Heart right ventricle (tissue), 16 donors: Measurements from ENCODE around the gene NUDT22. TPM values are rescaled to one million over a fixed set of nuclear protein-coding genes. Genes with fewer than 3 reads are reported as not detected.
A peak's percentile ranks its signal among the peaks of the same experiment; 100 is the strongest.

Source experiments
- ATAC-seq, 8 donors: fragments of 200-7000 bp; cut with Tn5 transposase; one replicate each; pipeline ENCODE4 v1.9.1; 2020; ENCODE audit warnings: mild to moderate bottlenecking in 8 of 8, moderate library complexity in 8 of 8, moderate number of reproducible peaks in 1 of 8
- DNase-seq, 2 donors: peaks; one replicate each; pipeline ENCODE4 v3.0.0-alpha.2; 2020
- H3K27ac ChIP-seq, 10 donors: fragments of 200-600 bp; sonication (generic) in 2 of 10; one replicate each; pipeline versions ENCODE4 v1.5.0 to v1.8.0; 2020 to 2022; ENCODE audit warnings: mild to moderate bottlenecking in 3 of 10
- H3K27me3 ChIP-seq, 7 donors: fragments of 200-600 bp; one replicate each; pipeline ENCODE4 v1.8.0; 2021 to 2022; ENCODE audit warnings: mild to moderate bottlenecking in 2 of 7
- H3K36me3 ChIP-seq, 9 donors: fragments of 200-600 bp; sonication (generic) in 1 of 9; one replicate each; pipeline versions ENCODE4 v1.5.0 to v1.8.0; 2020 to 2022; ENCODE audit warnings: mild to moderate bottlenecking in 2 of 9
- H3K4me1 ChIP-seq, 9 donors: fragments of 200-600 bp; sonication (generic) in 1 of 9; one replicate each; pipeline versions ENCODE4 v1.5.0 to v1.8.0; 2020 to 2022; ENCODE audit warnings: mild to moderate bottlenecking in 4 of 9
- H3K4me3 ChIP-seq, 10 donors: fragments of 200-600 bp; sonication (generic) in 2 of 10; one replicate each; pipeline versions ENCODE4 v1.5.0 to v1.8.0; 2020 to 2022; ENCODE audit warnings: mild to moderate bottlenecking in 7 of 10, moderate library complexity in 2 of 10
- H3K9me3 ChIP-seq, 11 donors: fragments of 200-600 bp in 10 of 11; sonication (generic) in 2 of 11; one replicate each; pipeline versions ENCODE4 v1.5.0 to v1.8.0; 2013 to 2022; ENCODE audit warnings: mild to moderate bottlenecking in 2 of 11, control low read depth in 1 of 11, moderate library complexity in 1 of 11
- CTCF ChIP-seq, 9 donors: fragments of 200-600 bp; sonication (generic) in 2 of 9; IDR thresholded peaks; one replicate each; pipeline versions ENCODE4 v1.5.0 to v1.8.0; 2021 to 2022; ENCODE audit warnings: antibody characterized with exemption in 9 of 9, mild to moderate bottlenecking in 5 of 9, moderate library complexity in 1 of 9
- WGBS, 2 donors: extraction: QIAGEN DNeasy Blood & Tissue Kit; methylation state at CpG; one replicate each; pipeline ENCODE4 v1.1.7; 2013; ENCODE audit warnings: inconsistent platforms in 1 of 2; 5-methylcytosine and 5-hydroxymethylcytosine counted together
- intact Hi-C, 10 donors: fragments of 100-400 bp; cut with DNase I; formaldehyde crosslinking; loops; one replicate each; pipeline versions ENCODE4 v1.11.1 to v1.14.2; 2022
- polyA plus RNA-seq, 2 donors: library from polyadenylated mRNA; stranded (reverse); fragments of 200-250 nt; gene quantifications; one replicate each; pipeline ENCODE4 v1.2.3, GENCODE V29; 2013
- total RNA-seq, 10 donors: library from RNA; stranded (reverse); fragmentation: NEBNext Ultra II Directional in 3 of 10; extraction: Animal tissue kit (Norgen Biotek cat#: 25700) in 3 of 10; gene quantifications; one replicate each; pipeline versions ENCODE4 v1.2.1 to v1.2.4, GENCODE V29; 2021 to 2023
- donor health status: Arrhythmogenic right ventricular cardiomyopathy.
- donor health status: ischemic (EF 13 %, LVEDD 7.1; RV severe dilation, severe dysfunction).
- donor health status: healthy with polysubstance abuse.
- donor health status: DM: no; HTN: yes; CAD: no.
- donor health status: DM: no; HTN: no; CAD: no.
- donor health status: ischemic (EF 25% LVEDD 6.9; RV normal size, moderate dysfunction).
- donor health status: ischemic (EF 25% LVEDD 5.7; RV mildly dilated, moderate dysfunction).
- donor health status: healthy.
- donor health status: DM: yes; HTN: yes; CAD: no.
- donor health status: Ischemic cardiomyopathy.
- donor health status: ischemic (EF 35%, LVEDD 5.7; RV mildly dilated, moderate dysfunction).
- donor health status: nonischemic (EF 11% LVEDD 7.7; RV severe dilation, severe dysfunction).
- donor health status: DM: yes; HTN: yes; CAD: no.
- donor health status: PGD.
- donor health status: ischemic (EF 29% LVEDD 5.4; RV normal size, mild dysfunction).
- donor health status: nonischemic (EF 23%, LVEDD 6.1; RV moderate dilation, normal function).

Gene NUDT22
- total and polyA plus RNA-seq, 12 donors: 57.3 to 95.2 (median 72.6) TPM

DNA sequence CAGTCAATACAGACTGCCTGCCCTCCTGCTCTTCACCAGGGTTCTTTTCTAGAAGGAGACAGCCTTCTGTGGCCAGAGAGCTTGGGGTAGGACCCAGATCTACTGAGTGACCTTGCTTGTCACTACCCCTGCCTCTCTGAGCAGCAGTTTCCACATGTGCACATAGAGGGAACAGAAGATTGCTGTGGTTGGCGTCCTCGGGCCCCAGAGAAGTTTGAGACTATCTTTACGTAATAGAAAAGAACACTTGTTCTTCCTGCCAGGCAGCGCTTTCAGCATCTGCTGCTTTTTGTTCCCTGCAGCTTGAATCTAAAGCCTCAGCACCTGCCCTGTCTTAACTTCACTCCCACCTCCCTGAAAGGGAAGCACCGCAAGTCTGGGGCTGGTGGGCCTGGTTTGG, 12.9 kb downstream of the NUDT22 start:
- intact Hi-C loops: no loop called here
- no peaks in the 10 kb centered on the region for H3K27me3 ChIP-seq
- ATAC-seq (no peak), DNase-seq (no peak)
- no peak overlapping the region for H3K4me3 ChIP-seq
- WGBS, 2 donors: 81 to 91% methylated on average over 5 of the region's 5 CpGs
- H3K27ac ChIP-seq: peak overlapping the region in 7 of 10 donors; percentile 6 to 100 (median 98)
- H3K9me3 ChIP-seq: no peaks in the 10 kb centered on the region
- H3K4me1 ChIP-seq: peaks cover 13 to 67% (median 36%) of the 10 kb centered on the region in 9 donors
- H3K36me3 ChIP-seq: peaks cover 0 to 42% (median 10%) of the 10 kb centered on the region in 9 donors
- no peak for TF ChIP-seq CTCF (IDR thresholded peaks at IDR 0.05)

GRCh38 chr11:64239662-64240434, 13.8 kb downstream of the NUDT22 start:
- peaks cover 13 to 68% (median 35%) of the 10 kb centered on the region in 9 donors for H3K4me1 ChIP-seq
- no peak for TF ChIP-seq CTCF (IDR thresholded peaks at IDR 0.05)
- H3K27ac ChIP-seq: peak overlapping the region; percentile 90 to 100 (median 98)
- peak overlapping the region; percentile 33 to 99 (median 88) for H3K4me3 ChIP-seq
- WGBS, 2 donors: 85 to 87% methylated on average over 11 of the region's 11 CpGs
- peaks cover 0 to 49% (median 14%) of the 10 kb centered on the region in 9 donors for H3K36me3 ChIP-seq
- no peak for DNase-seq
- ATAC-seq: no peak
- no peaks in the 10 kb centered on the region for H3K9me3 ChIP-seq
- intact Hi-C loops: loop anchor here in 1 of 10 donors (2.0 kb wide), 1 partner anchor 31 kb away; no protein-coding TSS in a partner anchor
- H3K27me3 ChIP-seq: no peaks in the 10 kb centered on the region

GRCh38 chr11:64240435-64241240, 14.6 kb downstream of the NUDT22 start, which contains the start of gene FKBP2:
Gene FKBP2 (plus strand): TSS chr11:64241095. CDS start chr11:64242388, 1,293 bp downstream.
- H3K36me3 ChIP-seq: peaks cover 0 to 50% (median 14%) of the 10 kb centered on the region in 9 donors
- DNase-seq (peak; percentile 96 to 98), ATAC-seq (peak; percentile 75 to 84 (median 80))
- intact Hi-C loops: loop anchor here in 3 of 10 donors (1.0 to 2.0 kb wide), 2 partner anchors 30 kb away; no protein-coding TSS in a partner anchor
- TF ChIP-seq CTCF (IDR thresholded peaks at IDR 0.05): no peak
- WGBS, 2 donors: 1 to 2% methylated on average over 58 of the region's 58 CpGs
- H3K27ac ChIP-seq: peak within 1 kb of the TSS; percentile 95 to 100 (median 98)
- no peaks in the 10 kb centered on the region for H3K9me3 ChIP-seq
- H3K4me1 ChIP-seq: peaks cover 11 to 68% (median 35%) of the 10 kb centered on the region in 9 donors
- H3K4me3 ChIP-seq: peak within 1 kb of the TSS; percentile 73 to 99 (median 88)
- H3K27me3 ChIP-seq: no peaks in the 10 kb centered on the region

DNA sequence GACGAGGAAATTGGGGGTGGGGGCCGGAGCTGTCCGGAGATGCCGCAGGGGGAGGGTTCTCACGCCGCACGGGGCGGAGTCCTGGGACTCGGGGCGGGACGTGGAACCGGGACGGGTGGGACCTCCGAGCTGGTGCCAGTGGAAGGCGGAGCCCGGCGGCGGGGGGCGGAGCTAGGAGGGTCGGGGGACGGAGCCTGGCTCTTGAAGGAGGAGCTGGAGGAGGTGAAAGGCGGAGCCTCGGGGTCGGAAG, 15.1 kb downstream of the NUDT22 start:
- H3K4me3 ChIP-seq: peak overlapping the region; percentile 33 to 99 (median 88)
- H3K9me3 ChIP-seq: no peaks in the 10 kb centered on the region
- ATAC-seq (peak; percentile 82 to 94 (median 90)), DNase-seq (peak; percentile 100)
- H3K27ac ChIP-seq: peak overlapping the region; percentile 90 to 100 (median 98)
- 0 to 1% methylated on average over 22 to 23 of the region's 24 CpGs for WGBS, 2 donors
- no peaks in the 10 kb centered on the region for H3K27me3 ChIP-seq
- peaks cover 15 to 66% (median 38%) of the 10 kb centered on the region in 9 donors for H3K4me1 ChIP-seq
- TF ChIP-seq CTCF (IDR thresholded peaks at IDR 0.05): no peak
- intact Hi-C loops: loop anchor here in 3 of 10 donors (1.0 to 2.0 kb wide), 2 partner anchors 29 to 30 kb away; no protein-coding TSS in a partner anchor
- H3K36me3 ChIP-seq: peaks cover 0 to 48% (median 14%) of the 10 kb centered on the region in 9 donors
